H1 (cell line): ENCODE results near the gene SPSB1. TPM values are rescaled to one million over a fixed set of nuclear protein-coding genes. Genes with fewer than 3 reads are reported as not detected.

Experiments used
- CTCF ChIA-PET: fragments of 300-600 bp; sonication (Branson Sonifier 250); formaldehyde crosslinking; loops from one replicate; lab custom pipeline; 2021; ENCODE audit not compliant: partially characterized antibody; lab: Charles Lee
- POLR2A ChIA-PET: fragments of 300-600 bp; sonication (Branson Sonifier 250); formaldehyde crosslinking; loops from one replicate; lab custom pipeline; 2021; ENCODE audit warnings: inconsistent platforms; ENCODE audit not compliant: partially characterized antibody; lab: Charles Lee
- DNase-seq, 2 experiments: peaks; one replicate each; pipeline versions ENCODE4 v3.0.0 to v3.0.0-alpha.2; 2010 to 2022; ENCODE audit warnings: low spot score in 2 of 2, low read depth in 1 of 2, mixed read lengths in 1 of 2
- FAIRE-seq: peaks from 2 replicates; lab custom pipeline; 2011; peaks lifted over from hg19 to GRCh38; lab: Jason Lieb, UNC
- H2AFZ ChIP-seq: 2 replicates; pipeline ENCODE4 v1.8.1; 2012; ENCODE audit warnings: low read length, inconsistent platforms
- H2AK5ac ChIP-seq: 2 replicates; pipeline ENCODE4 v1.6.1; 2013; ENCODE audit warnings: low read depth, low read length
- H2BK120ac ChIP-seq: replicated peaks from 2 replicates; pipeline ENCODE3; 2013; ENCODE audit warnings: low read depth, low read length, inconsistent platforms
- H2BK12ac ChIP-seq: 2 replicates; pipeline ENCODE4 v1.6.1; 2013; ENCODE audit warnings: low read depth, low read length
- H2BK15ac ChIP-seq: 2 replicates; pipeline ENCODE4 v1.6.1; 2013; ENCODE audit warnings: low read length
- H2BK20ac ChIP-seq: 2 replicates; pipeline ENCODE4 v1.6.1; 2013; ENCODE audit warnings: low read length
- H2BK5ac ChIP-seq: 2 replicates; pipeline ENCODE4 v1.6.1; 2013; ENCODE audit warnings: low read depth, low read length
- H3K14ac ChIP-seq: 2 replicates; pipeline ENCODE4 v1.6.1; 2013; ENCODE audit warnings: inconsistent platforms; ENCODE audit not compliant: insufficient read length
- H3K18ac ChIP-seq: 2 replicates; pipeline ENCODE4 v1.6.1; 2013; ENCODE audit warnings: low read length; ENCODE audit errors: extremely low read depth
- H3K23ac ChIP-seq: 2 replicates; pipeline ENCODE4 v1.6.1; 2013; ENCODE audit warnings: inconsistent platforms; ENCODE audit not compliant: insufficient read length
- H3K23me2 ChIP-seq: 2 replicates; pipeline ENCODE4 v1.6.1; 2013; ENCODE audit warnings: low read depth, low read length
- H3K27ac ChIP-seq: 2 replicates; pipeline ENCODE4 v1.6.1; 2011; ENCODE audit warnings: low read depth, low read length, inconsistent platforms
- H3K27me3 ChIP-seq, 4 experiments: replicated peaks in 1 of 4; 1 replicate in 1 of 4; 2 replicates in 3 of 4; pipeline versions ENCODE4 v1.6.1 to v1.8.1; 2011 to 2013; ENCODE audit warnings: low read length in 3 of 4, mild to moderate bottlenecking in 3 of 4, inconsistent platforms in 2 of 4, mixed read lengths in 2 of 4, moderate library complexity in 1 of 4; ENCODE audit not compliant: control insufficient read depth in 3 of 4, insufficient read depth in 3 of 4; ENCODE audit errors: extremely low read depth in 1 of 4
- H3K36me3 ChIP-seq, 4 experiments: 2 replicates each; pipeline versions ENCODE4 v1.6.1 to v1.8.1; 2011 to 2013; ENCODE audit warnings: mild to moderate bottlenecking in 4 of 4, low read length in 3 of 4, moderate library complexity in 2 of 4, control low read depth in 1 of 4, inconsistent platforms in 1 of 4; ENCODE audit not compliant: insufficient read depth in 4 of 4, control insufficient read depth in 2 of 4
- H3K4ac ChIP-seq: replicated peaks from 2 replicates; pipeline ENCODE3; 2013; ENCODE audit warnings: low read length, low read depth, mixed read lengths, inconsistent platforms; ENCODE audit not compliant: insufficient read length
- H3K4me1 ChIP-seq, 4 experiments: replicated peaks in 1 of 4; 1 replicate in 1 of 4; 2 replicates in 3 of 4; pipeline versions ENCODE4 v1.6.1 to v1.8.1; 2011 to 2013; ENCODE audit warnings: low read length in 3 of 4, inconsistent platforms in 2 of 4, mixed read lengths in 1 of 4; ENCODE audit not compliant: insufficient read depth in 4 of 4, control insufficient read depth in 3 of 4
- H3K4me2 ChIP-seq, 2 experiments: 2 replicates each; pipeline versions ENCODE4 v1.6.1 to v1.8.1; 2011 to 2013; ENCODE audit warnings: low read depth in 2 of 2, low read length in 2 of 2, control low read depth in 1 of 2, inconsistent platforms in 1 of 2, mild to moderate bottlenecking in 1 of 2; ENCODE audit not compliant: insufficient read depth in 1 of 2
- H3K4me3 ChIP-seq, 4 experiments: fragments of 200-600, 300-600 bp in 1 of 4; sonication (generic), shearing (Covaris generic), sonication (Bioruptor Twin) in 1 of 4; 2 replicates each; pipeline versions ENCODE4 v1.5.1 to v1.8.1; 2011 to 2016; ENCODE audit warnings: low read length in 4 of 4, low read depth in 3 of 4, control low read depth in 2 of 4, inconsistent platforms in 2 of 4, mild to moderate bottlenecking in 2 of 4, mixed read lengths in 1 of 4, moderate library complexity in 1 of 4; ENCODE audit not compliant: insufficient read depth in 2 of 4; ENCODE audit errors: extremely low read depth in 1 of 4
- H3K56ac ChIP-seq: replicated peaks from 2 replicates; pipeline ENCODE3; 2013; ENCODE audit warnings: low read depth, mild to moderate bottlenecking, mixed read lengths, low read length, inconsistent platforms; ENCODE audit not compliant: insufficient read length
- H3K79me1 ChIP-seq: 2 replicates; pipeline ENCODE4 v1.6.1; 2013; ENCODE audit warnings: low read depth, low read length, control low read depth
- H3K79me2 ChIP-seq, 2 experiments: 2 replicates each; pipeline versions ENCODE4 v1.6.1 to v1.8.1; 2012 to 2013; ENCODE audit warnings: low read length in 2 of 2, mild to moderate bottlenecking in 2 of 2, inconsistent platforms in 1 of 2; ENCODE audit not compliant: insufficient read depth in 2 of 2, control insufficient read depth in 1 of 2
- H3K9ac ChIP-seq, 4 experiments: replicated peaks in 1 of 4; 1 replicate in 1 of 4; 2 replicates in 3 of 4; pipeline versions ENCODE4 v1.6.1 to v1.8.1; 2011 to 2013; ENCODE audit warnings: low read depth in 3 of 4, low read length in 3 of 4, control low read depth in 2 of 4, mild to moderate bottlenecking in 2 of 4, moderate library complexity in 2 of 4, inconsistent platforms in 1 of 4; ENCODE audit errors: extremely low read depth in 1 of 4
- H3K9me3 ChIP-seq, 2 experiments: 2 replicates each; pipeline versions ENCODE4 v1.6.1 to v1.8.1; 2012 to 2013; ENCODE audit warnings: mild to moderate bottlenecking in 2 of 2, moderate library complexity in 2 of 2, control low read depth in 1 of 2, inconsistent platforms in 1 of 2, low read depth in 1 of 2, low read length in 1 of 2, mixed read lengths in 1 of 2; ENCODE audit not compliant: insufficient read depth in 2 of 2
- H4K20me1 ChIP-seq, 2 experiments: replicated peaks in 1 of 2; 2 replicates each; pipeline versions ENCODE3 to v1.8.1; 2011 to 2013; ENCODE audit warnings: inconsistent platforms in 2 of 2, low read length in 2 of 2, mild to moderate bottlenecking in 1 of 2; ENCODE audit not compliant: insufficient read depth in 2 of 2, control insufficient read depth in 1 of 2
- H4K5ac ChIP-seq: 2 replicates; pipeline ENCODE4 v1.6.1; 2013; ENCODE audit warnings: low read length, low read depth, mixed read lengths, inconsistent platforms; ENCODE audit not compliant: insufficient read length
- H4K8ac ChIP-seq: 2 replicates; pipeline ENCODE4 v1.8.0; 2013; ENCODE audit warnings: mild to moderate bottlenecking, moderate library complexity, low read length, inconsistent platforms; ENCODE audit not compliant: insufficient read depth; ENCODE audit errors: extremely low read depth
- H4K91ac ChIP-seq: replicated peaks from 2 replicates; pipeline ENCODE3; 2013; ENCODE audit warnings: low read length, mixed read lengths, inconsistent platforms; ENCODE audit not compliant: insufficient read length
- ASH2L ChIP-seq: fragments of 200-600, 300-600 bp; sonication (generic); IDR thresholded peaks from one replicate; pipeline ENCODE4 v1.7.1; 2017; ENCODE audit warnings: low read length
- ATF2 ChIP-seq: IDR thresholded peaks from 2 replicates; pipeline ENCODE4 v1.6.1; 2012; ENCODE audit warnings: low read length, inconsistent platforms
- FOSL1 ChIP-seq: IDR thresholded peaks from 2 replicates; pipeline ENCODE4 v1.6.1; 2011; ENCODE audit warnings: mild to moderate bottlenecking, low read depth, low read length, moderate library complexity; ENCODE audit not compliant: insufficient read depth
- JUN ChIP-seq: IDR thresholded peaks from 2 replicates; pipeline ENCODE4 v1.6.1; 2011; ENCODE audit warnings: low read depth, mild to moderate bottlenecking, improper control_type of control experiment, low read length
- KDM4A ChIP-seq: IDR thresholded peaks from one replicate; pipeline ENCODE4 v1.7.1; 2012; ENCODE audit warnings: low read depth, mild to moderate bottlenecking, moderate library complexity, low read length, inconsistent platforms; ENCODE audit not compliant: severe bottlenecking
- RAD21 ChIP-seq, 2 experiments: IDR thresholded peaks in 1 of 2; conservative IDR thresholded peaks in 1 of 2; 2 replicates each; pipeline ENCODE4 v1.6.1; 2011; ENCODE audit warnings: low read depth in 2 of 2, low read length in 2 of 2, improper control_type of control experiment in 1 of 2, inconsistent platforms in 1 of 2, mild to moderate bottlenecking in 1 of 2, moderate library complexity in 1 of 2
- SP2 ChIP-seq: IDR thresholded peaks from 2 replicates; pipeline ENCODE4 v1.6.1; 2012; ENCODE audit warnings: mild to moderate bottlenecking, low read length, inconsistent platforms
- TAF1 ChIP-seq: IDR thresholded peaks from 2 replicates; pipeline ENCODE4 v1.6.1; 2011; ENCODE audit warnings: mild to moderate bottlenecking, low read depth, low read length
- WGBS, 2 experiments: shearing (Covaris generic) in 1 of 2; methylation state at CpG; one replicate each; pipeline versions ENCODE4 v1.1.6 to v1.1.7; 2013 to 2015; ENCODE audit warnings: low lambda C conversion rate in 2 of 2, mixed read lengths in 2 of 2, inconsistent platforms in 1 of 2, low coverage in 1 of 2, missing lambda C conversion rate in 1 of 2; ENCODE audit not compliant: insufficient replicate concordance in 2 of 2, insufficient coverage in 1 of 2, insufficient read length in 1 of 2; ENCODE audit errors: extremely low coverage in 1 of 2, missing lambda C conversion rate in 1 of 2; 5-methylcytosine and 5-hydroxymethylcytosine counted together
- polyA plus RNA-seq, 7 experiments: library from polyadenylated mRNA; depleted of rRNA in 3 of 7; stranded (reverse) in 5 of 7; unstranded in 2 of 7; fragments of >200 nt in 5 of 7; fragments of 200-250 nt in 2 of 7; gene quantifications; 1 replicate in 5 of 7; 2 replicates in 1 of 7; 4 replicates in 1 of 7; pipeline versions ENCODE4 v1.2.1 to v1.2.3, GENCODE V29; 2011 to 2013; ENCODE audit warnings: missing spikeins in 2 of 7, mixed read lengths in 2 of 7
- total RNA-seq: library from RNA; stranded (reverse); fragmentation: NEBNext Ultra II Directional; extraction: Animal tissue kit (Norgen Biotek cat#: 25700); gene quantifications from 2 replicates; pipeline ENCODE4 v1.2.1, GENCODE V29; 2021

The SPSB1 gene
- total and polyA plus RNA-seq, 2 of the 8 experiments (the other 6 are each of a cell fraction or from before 2014, with no cell fraction given): 5.3 to 6.4 TPM

- H3K79me1 ChIP-seq: no peaks in the 10 kb centered on the region; the same call in 1 of the 2 replicates
- no peak overlapping the region for H3K4ac ChIP-seq
- H3K9me3 ChIP-seq: no peaks in the 10 kb centered on the region
- H3K4me1 ChIP-seq: peaks cover 12 to 37% (median 26%) of the 10 kb centered on the region in 4 experiments
- peak overlapping the region; percentile 55 to 71 for H3K4me2 ChIP-seq
- peaks cover 0 to 2% (median 0%) of the 10 kb centered on the region in 4 experiments; a peak in 1 of 7 replicates for H3K27me3 ChIP-seq
- H3K27ac ChIP-seq: no peak overlapping the region
- no peak overlapping the region for H4K5ac ChIP-seq
- H2BK15ac ChIP-seq: no peak overlapping the region
- no peak overlapping the region for H3K56ac ChIP-seq
- no peaks in the 10 kb centered on the region for H3K36me3 ChIP-seq
- FAIRE-seq (no peak), DNase-seq (no peak)
- H4K91ac ChIP-seq: peak overlapping the region; percentile 6
- H3K18ac ChIP-seq: peak overlapping the region; percentile 66; the same call in 1 of the 2 replicates
- peak overlapping the region in 1 of 4 experiments; percentile 9; a peak in 1 of 8 replicates for H3K4me3 ChIP-seq
- 0 out of 2 replicates have a peak overlapping the region, but pooled peaks have one; percentile 44 for H2BK12ac ChIP-seq
- H3K23me2 ChIP-seq: no peaks in the 10 kb centered on the region
- no peak overlapping the region for H3K14ac ChIP-seq
- ChIA-PET POLR2A (interaction anchor here (0.8 to 2.2 kb wide), 5 partner anchors 8 to 35 kb away, joined by 3 to 8 read pairs (median 4); no protein-coding TSS in a partner anchor), CTCF (interaction anchor here (0.6 to 3.3 kb wide), 11 partner anchors 15 to 1920 kb away, joined by 3 to 11 read pairs (median 3); no protein-coding TSS in a partner anchor)
- peaks cover 0 to 3% of the 10 kb centered on the region in 2 experiments for H4K20me1 ChIP-seq
- WGBS, 2 experiments: 76% methylated on average over 28 of the region's 31 CpGs; no CpG with 5 or more reads in 1 of the 2 experiments
- H2BK20ac ChIP-seq: peak overlapping the region; percentile 28; the same call in 1 of the 2 replicates
- no peak overlapping the region for H3K23ac ChIP-seq
- peak overlapping the region; percentile 59; the same call in 1 of the 2 replicates for H4K8ac ChIP-seq
- 0 out of 2 replicates have a peak overlapping the region, but pooled peaks have one; percentile 8 for H2AK5ac ChIP-seq
- H3K79me2 ChIP-seq: no peaks in the 10 kb centered on the region; a peak in 1 of 4 replicates
- H2AFZ ChIP-seq: no peak overlapping the region
- no peak overlapping the region; a peak in 2 of 7 replicates for H3K9ac ChIP-seq
- peak overlapping the region; percentile 48; the same call in 1 of the 2 replicates for H2BK5ac ChIP-seq
- peak overlapping the region; percentile 40 for H2BK120ac ChIP-seq
- no peak for TF ChIP-seq ATF2
- TF ChIP-seq JUN: no peak
- no peak for TF ChIP-seq TAF1
- no peak for TF ChIP-seq SP2
- no peak for TF ChIP-seq ASH2L
- TF ChIP-seq FOSL1: no peak
- TF ChIP-seq RAD21 (IDR thresholded peaks at IDR 0.05 in 1 of 2, conservative IDR thresholded peaks at IDR 0.05 in 1 of 2; ENCODE audit: low read depth in 2 of 2, low read length in 2 of 2): no peak
- TF ChIP-seq KDM4A: no peak
Measured at GRCh38 chr1:9320520-9321479, 28.1 kb downstream of the SPSB1 start.
